Keratinocyte (primary cell): Measurements from ENCODE around the gene CUX1.

Experiments
- CTCF ChIP-seq, 3 experiments: IDR thresholded peaks in 1 of 3; conservative IDR thresholded peaks in 1 of 3; optimal IDR thresholded peaks in 1 of 3; 2 replicates in 2 of 3; 3 replicates in 1 of 3; pipeline versions ENCODE3 to v1.5.1; 2011; ENCODE audit warnings: low read length in 3 of 3, mild to moderate bottlenecking in 3 of 3, moderate library complexity in 2 of 3, control low read depth in 1 of 3, inconsistent platforms in 1 of 3; ENCODE audit not compliant: insufficient read depth in 2 of 3; ENCODE audit errors: extremely low read depth in 1 of 3
- EZH2 ChIP-seq: IDR thresholded peaks from one replicate; pipeline ENCODE4 v1.6.1; 2012; ENCODE audit warnings: inconsistent platforms, mild to moderate bottlenecking, low read length, moderate library complexity

GRCh38 chr7:102283477-102284189, 466.2 kb downstream of the CUX1 start:
- no peak for TF ChIP-seq CTCF (optimal IDR thresholded peaks at IDR 0.05 in 1 of 3, IDR thresholded peaks at IDR 0.05 in 1 of 3, conservative IDR thresholded peaks at IDR 0.05 in 1 of 3; ENCODE audit: extremely low read depth in 1 of 3, insufficient read depth in 2 of 3, low read length in 3 of 3)
- TF ChIP-seq EZH2: no peak
